ENCODE data around the gene ARHGAP27.
A peak's percentile ranks its signal among the peaks of the same experiment; 100 is the strongest.

The ARHGAP27 gene

GRCh38 chr17:45405250-45406086 lies 27.2 kb downstream of the ARHGAP27 start:
- peak overlapping the region; percentile 9 for H3K4me3 ChIP-seq (ENCODE audit: low read depth, low read length)
- TF ChIP-seq CTCF (IDR thresholded peaks at IDR 0.05; ENCODE audit: low read depth, low read length, missing control alignments), result no peak
- no peak for DNase-seq (ENCODE audit: low read depth)
- in situ Hi-C loops (cut with HindIII; ENCODE audit: low sequenced_read_pairs), result no loop called here

- no peak for TF ChIP-seq CTCF (IDR thresholded peaks at IDR 0.05; ENCODE audit: low read depth, low read length, missing control alignments)
- H3K4me3 ChIP-seq (ENCODE audit: low read depth, low read length), result no peak overlapping the region
- no peak for DNase-seq (ENCODE audit: low read depth)
- in situ Hi-C loops (cut with HindIII; ENCODE audit: low sequenced_read_pairs), result no loop called here
These were observed 27.8 kb downstream of the ARHGAP27 start for GRCh38 chr17:45404870-45405249.

GRCh38 chr17:45403906-45404490 lies 28.7 kb downstream of the ARHGAP27 start:
- no peak overlapping the region for H3K4me3 ChIP-seq (ENCODE audit: low read depth, low read length)
- in situ Hi-C loops (cut with HindIII; ENCODE audit: low sequenced_read_pairs), result no loop called here
- no peak for TF ChIP-seq CTCF (IDR thresholded peaks at IDR 0.05; ENCODE audit: low read depth, low read length, missing control alignments)
- DNase-seq (ENCODE audit: low read depth), result no peak

GRCh38 chr17:45402916-45403315 lies 29.8 kb downstream of the ARHGAP27 start:
- no peak for DNase-seq (ENCODE audit: low read depth)
- no peak overlapping the region for H3K4me3 ChIP-seq (ENCODE audit: low read depth, low read length)
- no peak for TF ChIP-seq CTCF (IDR thresholded peaks at IDR 0.05; ENCODE audit: low read depth, low read length, missing control alignments)
- in situ Hi-C loops (cut with HindIII; ENCODE audit: low sequenced_read_pairs), result no loop called here

- TF ChIP-seq CTCF (IDR thresholded peaks at IDR 0.05; ENCODE audit: low read depth, low read length, missing control alignments), result peak; percentile 20
- no peak overlapping the region for H3K4me3 ChIP-seq (ENCODE audit: low read depth, low read length)
- in situ Hi-C loops (cut with HindIII; ENCODE audit: low sequenced_read_pairs), result no loop called here
- DNase-seq (ENCODE audit: low read depth), result no peak
These were observed 33.9 kb downstream of the ARHGAP27 start for GRCh38 chr17:45398800-45399199.

GRCh38 chr17:45397796-45398195 lies 34.9 kb downstream of the ARHGAP27 start:
- no peak for TF ChIP-seq CTCF (IDR thresholded peaks at IDR 0.05; ENCODE audit: low read depth, low read length, missing control alignments)
- no peak overlapping the region for H3K4me3 ChIP-seq (ENCODE audit: low read depth, low read length)
- no peak for DNase-seq (ENCODE audit: low read depth)
- in situ Hi-C loops (cut with HindIII; ENCODE audit: low sequenced_read_pairs), result no loop called here

Measured in astrocyte of the cerebellum (primary cell).